ENCODE results near the gene LMO7. TPM values are rescaled to one million over a fixed set of nuclear protein-coding genes. Genes with fewer than 3 reads are reported as not detected.
A peak's percentile ranks its signal among the peaks of the same experiment; 100 is the strongest.

The LMO7 gene
- total and polyA plus RNA-seq, 2 of the 4 experiments (the other 2 are of a cell fraction), result 266 to 367 TPM

- peak overlapping the region; percentile 66; the same call in 1 of the 2 replicates for H3K27ac ChIP-seq (ENCODE audit: insufficient read depth, low read length)
- H3K9ac ChIP-seq (ENCODE audit: low read depth, low read length), result no peak overlapping the region
- H3K9me3 ChIP-seq (ENCODE audit: control insufficient read depth, insufficient read depth, low read length), result no peaks in the 10 kb centered on the region
- peaks cover 54% of the 10 kb centered on the region; the same call in 1 of the 2 replicates for H4K20me1 ChIP-seq (ENCODE audit: insufficient read depth, low read length)
- H2AK9ac ChIP-seq (replicated peaks; ENCODE audit: low read depth, low read length, poor library complexity), result no peak overlapping the region
- in situ Hi-C loops (cut with MboI; ENCODE audit: low sequenced_read_pairs) (no loop called here), dilution Hi-C loops (cut with HindIII; ENCODE audit: low sequenced_read_pairs, unreplicated experiment) (no loop called here), intact Hi-C loops (cut with micrococcal nuclease) (no loop called here)
- H3K79me1 ChIP-seq (ENCODE audit: low read depth in 1 of 2, low read length in 2 of 2), result peaks cover 15 to 49% of the 10 kb centered on the region in 2 experiments
- 0 out of 2 replicates have a peak overlapping the region, but pooled peaks have one; percentile 15 for H3K4ac ChIP-seq (ENCODE audit: low read depth, low read length)
- ChIA-PET CTCF (no interaction called here), POLR2A (ENCODE audit: unreplicated experiment) (no interaction called here)
- H4K8ac ChIP-seq (ENCODE audit: low read depth in 2 of 2, low read length in 2 of 2), result peak overlapping the region in 1 of 2 experiments; percentile 93; a peak in 2 of 4 replicates
- H3K4me2 ChIP-seq (ENCODE audit: low read depth, low read length), result peak overlapping the region; percentile 41; the same call in 1 of the 2 replicates
- TF ChIP-seq USF2 (IDR thresholded peaks at IDR 0.05; ENCODE audit: low read depth, low read length) (no peak; the same call in 1 of the 2 replicates), CEBPB (IDR thresholded peaks at IDR 0.05; ENCODE audit: low read depth, low read length) (peak; percentile 51; the same call in 1 of the 2 replicates), RFX5 (IDR thresholded peaks at IDR 0.05; ENCODE audit: low read depth, low read length) (no peak), FOS (IDR thresholded peaks at IDR 0.05; ENCODE audit: low read depth, low read length) (peak; percentile 71; the same call in 1 of the 2 replicates), BHLHE40 (IDR thresholded peaks at IDR 0.05; ENCODE audit: low read depth, low read length) (no peak)
- no peak overlapping the region; the same call in 1 of the 2 replicates for H3K18ac ChIP-seq (ENCODE audit: low read depth, low read length)
- H2BK5ac ChIP-seq (ENCODE audit: low read depth, low read length, poor library complexity, severe bottlenecking), result peak overlapping the region; percentile 99
- no peak overlapping the region for H3K14ac ChIP-seq (replicated peaks; ENCODE audit: low read depth, low read length)
- BruUV-seq (replicated peaks), result no TSS peak
- H3K9me1 ChIP-seq (ENCODE audit: insufficient read depth, low read length), result peaks cover 2% of the 10 kb centered on the region; the same call in 1 of the 2 replicates
- H3K4me1 ChIP-seq (ENCODE audit: control insufficient read depth, insufficient read depth, low read length), result peaks cover 19% of the 10 kb centered on the region
- H3K36me3 ChIP-seq (ENCODE audit: control insufficient read depth, insufficient read depth, low read length), result no peaks in the 10 kb centered on the region; the same call in 1 of the 2 replicates
- H3K56ac ChIP-seq (ENCODE audit: extremely low read depth, insufficient read depth, low read length), result no peak overlapping the region
- no peak overlapping the region for H2BK15ac ChIP-seq (ENCODE audit: low read depth, low read length)
- DNase-seq (peak; percentile 91), ATAC-seq (ENCODE audit: low read depth) (peak; percentile 76)
- no peak overlapping the region for H3K4me3 ChIP-seq (ENCODE audit: insufficient read depth, low read depth, low read length)
- H2AFZ ChIP-seq (replicated peaks; ENCODE audit: low read length, poor library complexity), result no peak overlapping the region
- no peak overlapping the region for H2BK120ac ChIP-seq (ENCODE audit: low read depth, low read length)
- no peaks in the 10 kb centered on the region for H3K27me3 ChIP-seq (ENCODE audit: control insufficient read depth, insufficient read depth, low read length)
- no peak overlapping the region for H4K91ac ChIP-seq (ENCODE audit: insufficient read depth, low read depth, low read length)
- H3K23ac ChIP-seq (ENCODE audit: low read depth, low read length), result no peak overlapping the region
- H4K5ac ChIP-seq (ENCODE audit: low read depth, low read length), result no peak overlapping the region
- 0 out of 2 replicates have a peak overlapping the region, but pooled peaks have one; percentile 91 for H2BK20ac ChIP-seq (ENCODE audit: low read depth, low read length)
- no peak overlapping the region for H2AK5ac ChIP-seq (ENCODE audit: low read depth, low read length)
These were observed 135.7 kb downstream of the LMO7 start for GRCh38 chr13:75771818-75772217.
